Stomach (tissue), 4 donors: ENCODE measurements around the gene ZFPM1.

Source experiments
- CTCF ChIP-seq, 7 experiments: fragments of 450-650 bp in 4 of 7; fragments of 200-600 bp in 3 of 7; sonication (generic) in 3 of 7; IDR thresholded peaks; one replicate each; pipeline ENCODE4 v1.5.1; 2016 to 2019; ENCODE audit warnings: antibody characterized with exemption in 7 of 7, control low read depth in 2 of 7, mild to moderate bottlenecking in 1 of 7
- EP300 ChIP-seq: sonication (generic); formaldehyde crosslinking; IDR thresholded peaks from one replicate; pipeline ENCODE4 v1.6.1; 2017; ENCODE audit warnings: antibody characterized with exemption
- POLR2A ChIP-seq, 4 donors: fragments of 450-650 bp; IDR thresholded peaks; one replicate each; pipeline ENCODE4 v1.6.1; 2016; ENCODE audit warnings: antibody characterized with exemption in 4 of 4, control low read depth in 2 of 4, mild to moderate bottlenecking in 1 of 4, moderate library complexity in 1 of 4
- POLR2AphosphoS5 ChIP-seq, 3 donors: sonication (generic); formaldehyde crosslinking; IDR thresholded peaks; one replicate each; pipeline ENCODE4 v1.6.1; 2016; ENCODE audit warnings: antibody characterized with exemption in 3 of 3

GRCh38 chr16:88538366-88539060 is 85.4 kb downstream of the ZFPM1 start:
- no peak for TF ChIP-seq CTCF (IDR thresholded peaks at IDR 0.05)
- TF ChIP-seq POLR2A (IDR thresholded peaks at IDR 0.05), result no peak
- TF ChIP-seq POLR2AphosphoS5 (IDR thresholded peaks at IDR 0.05), result no peak
- TF ChIP-seq EP300, result no peak
